OCI-LY7 (cell line): ENCODE results near the gene ZNF835. TPM values are rescaled to one million over a fixed set of nuclear protein-coding genes. Genes with fewer than 3 reads are reported as not detected.

Experiments
- BruUV-seq: library from RNA; stranded (reverse); fragments of 400-500 nt; replicated peaks from 2 replicates; lab custom pipeline; 2021; lab: Mats Ljungman, UMichigan
- CTCF ChIA-PET: fragments of 300-600 bp; sonication (Branson Sonifier 250); formaldehyde crosslinking; loops from one replicate; lab custom pipeline; 2022; ENCODE audit warnings: antibody characterized with exemption; ENCODE audit not compliant: unreplicated experiment; lab: Charles Lee
- POLR2A ChIA-PET: fragments of 300-600 bp; sonication (Branson Sonifier 250); formaldehyde crosslinking; loops from one replicate; lab custom pipeline; 2022; ENCODE audit warnings: antibody characterized with exemption; lab: Charles Lee
- DNase-seq: peaks from one replicate; pipeline ENCODE4 v3.0.0-alpha.2; 2015; ENCODE audit warnings: low spot score
- H2AFZ ChIP-seq: fragments of 200-600 bp; sonication (generic), shearing (Covaris generic); 2 replicates; pipeline ENCODE4 v1.6.1; 2014; ENCODE audit warnings: mild to moderate bottlenecking, antibody characterized with exemption, low read length, moderate library complexity
- H3K27ac ChIP-seq: fragments of 200-600 bp; sonication (generic); 2 replicates; pipeline ENCODE4 v1.5.1; 2014; ENCODE audit warnings: mixed run types, low read depth, mild to moderate bottlenecking, moderate library complexity, low read length, inconsistent platforms; ENCODE audit not compliant: poor library complexity, severe bottlenecking
- H3K36me3 ChIP-seq: fragments of 200-600 bp; sonication (generic); 2 replicates; pipeline ENCODE4 v1.6.1; 2014; ENCODE audit warnings: mild to moderate bottlenecking, antibody characterized with exemption, low read length, moderate library complexity, mixed read lengths; ENCODE audit not compliant: insufficient read depth
- H3K4me1 ChIP-seq: fragments of 200-600 bp; sonication (generic); 2 replicates; pipeline ENCODE4 v1.5.1; 2014; ENCODE audit warnings: mild to moderate bottlenecking, low read length; ENCODE audit not compliant: insufficient read depth, poor library complexity, severe bottlenecking
- H3K4me2 ChIP-seq: fragments of 200-600 bp; sonication (generic); 2 replicates; pipeline ENCODE4 v1.6.1; 2014; ENCODE audit warnings: mild to moderate bottlenecking, low read length
- H3K4me3 ChIP-seq: fragments of 200-600 bp; sonication (generic); 2 replicates; pipeline ENCODE4 v1.5.1; 2014; ENCODE audit warnings: mild to moderate bottlenecking, low read depth, low read length; ENCODE audit not compliant: poor library complexity, severe bottlenecking
- H3K79me2 ChIP-seq: fragments of 200-600 bp; sonication (generic); 2 replicates; pipeline ENCODE4 v1.6.1; 2016; ENCODE audit warnings: low read depth, mild to moderate bottlenecking, low read length, moderate library complexity, mixed read lengths; ENCODE audit not compliant: insufficient read depth
- H3K9me2 ChIP-seq: fragments of 200-600 bp; sonication (generic); 2 replicates; pipeline ENCODE4 v1.6.1; 2016; ENCODE audit warnings: mild to moderate bottlenecking, low read length, mixed read lengths; ENCODE audit not compliant: insufficient read depth
- H3K9me3 ChIP-seq: fragments of 200-600 bp; sonication (generic); 2 replicates; pipeline ENCODE4 v1.6.1; 2014; ENCODE audit warnings: mild to moderate bottlenecking, mixed run types, low read length, mixed read lengths
- H4K20me1 ChIP-seq: fragments of 200-600 bp; sonication (generic); 2 replicates; pipeline ENCODE4 v1.6.1; 2014; ENCODE audit warnings: mild to moderate bottlenecking, antibody characterized with exemption, low read length, moderate library complexity, mixed read lengths; ENCODE audit not compliant: insufficient read depth
- CTCF ChIP-seq: fragments of 200-600 bp; sonication (generic); conservative IDR thresholded peaks from 2 replicates; pipeline ENCODE4 v1.5.1; 2014; ENCODE audit warnings: mild to moderate bottlenecking, antibody characterized with exemption, low read length, moderate library complexity, mixed read lengths
- EZH2phosphoT487 ChIP-seq: fragments of 200-600 bp; sonication (generic); IDR thresholded peaks from 2 replicates; pipeline ENCODE4 v1.6.1; 2018; ENCODE audit warnings: low read depth, borderline replicate concordance, mild to moderate bottlenecking, mixed run types, antibody characterized with exemption, low read length, moderate library complexity, mixed read lengths
- intact Hi-C: fragments of 100-400 bp; cut with micrococcal nuclease; formaldehyde crosslinking; loops from one replicate; pipeline ENCODE4 v1.10.0; 2022; ENCODE audit not compliant: unreplicated experiment
- total RNA-seq, 2 experiments: library from RNA; depleted of rRNA in 1 of 2; stranded (reverse); fragments of >200 nt in 1 of 2; shearing (Covaris generic) in 1 of 2; gene quantifications; 2 replicates each; pipeline ENCODE4 v1.2.3, GENCODE V29; 2014 to 2022

ZNF835 gene
- total RNA-seq, 2 experiments from 2014 or later, result not detected

- no peak for DNase-seq
- H3K9me2 ChIP-seq, result no peaks in the 10 kb centered on the region
- intact Hi-C loops, result no loop called here
- no peaks in the 10 kb centered on the region for H4K20me1 ChIP-seq
- no peaks in the 10 kb centered on the region for H3K9me3 ChIP-seq
- ChIA-PET CTCF (no interaction called here), POLR2A (no interaction called here)
- H3K4me3 ChIP-seq, result no peak overlapping the region
- TF ChIP-seq CTCF, result no peak
- H3K4me2 ChIP-seq, result no peak overlapping the region
- H3K36me3 ChIP-seq, result peaks cover 5% of the 10 kb centered on the region; the same call in 1 of the 2 replicates
- no TSS peak for BruUV-seq
- H3K4me1 ChIP-seq, result no peaks in the 10 kb centered on the region
- H3K27ac ChIP-seq, result no peak overlapping the region
- no peak overlapping the region for H2AFZ ChIP-seq
- H3K79me2 ChIP-seq, result no peaks in the 10 kb centered on the region
These were observed 45.8 kb downstream of the ZNF835 start for GRCh38 chr19:56625708-56626107.

GRCh38 chr19:56623006-56623405 lies 48.6 kb downstream of the ZNF835 start:
- POLR2A ChIA-PET, result no interaction called here
- H3K9me3 ChIP-seq, result no peaks in the 10 kb centered on the region

GRCh38 chr19:56622374-56622773 lies 49.2 kb downstream of the ZNF835 start:
- POLR2A ChIA-PET, result no interaction called here
- Histone ChIP-seq H3K4me1 (no peaks in the 10 kb centered on the region), H3K9me2 (no peaks in the 10 kb centered on the region), H2AFZ (no peak overlapping the region), H3K4me2 (no peak overlapping the region), H3K79me2 (no peaks in the 10 kb centered on the region), H3K4me3 (no peak overlapping the region), H4K20me1 (no peaks in the 10 kb centered on the region), H3K27ac (no peak overlapping the region), H3K36me3 (peaks cover 14% of the 10 kb centered on the region; the same call in 1 of the 2 replicates), H3K9me3 (no peaks in the 10 kb centered on the region)
- intact Hi-C loops, result no loop called here
- DNase-seq, result no peak
- no peak for TF ChIP-seq EZH2phosphoT487
- TF ChIP-seq CTCF, result no peak
- CTCF ChIA-PET, result no interaction called here
- BruUV-seq, result no TSS peak

More at GRCh38 chr19:56623006-56623405, 48.6 kb downstream of the ZNF835 start:
- H2AFZ ChIP-seq, result no peak overlapping the region
- BruUV-seq, result no TSS peak
- intact Hi-C loops, result no loop called here
- no peak overlapping the region for H3K4me2 ChIP-seq
- H3K9me2 ChIP-seq, result no peaks in the 10 kb centered on the region
- no peak overlapping the region for H3K27ac ChIP-seq
- H3K36me3 ChIP-seq, result peaks cover 7% of the 10 kb centered on the region; the same call in 1 of the 2 replicates
- TF ChIP-seq CTCF (no peak), EZH2phosphoT487 (no peak)
- H3K4me3 ChIP-seq, result no peak overlapping the region
- H3K4me1 ChIP-seq, result no peaks in the 10 kb centered on the region
- no peaks in the 10 kb centered on the region for H4K20me1 ChIP-seq
- no peak for DNase-seq
- no peaks in the 10 kb centered on the region for H3K79me2 ChIP-seq
- CTCF ChIA-PET, result no interaction called here
